HepG2 (cell line): ENCODE measurements around the gene SUPT4H1. TPM values are rescaled to one million over a fixed set of nuclear protein-coding genes. Genes with fewer than 3 reads are reported as not detected.

Experiments
- ARID2 ChIP-seq: sonication (generic); formaldehyde crosslinking; IDR thresholded peaks from 2 replicates; pipeline ENCODE4 v1.8.1; 2022; ENCODE audit warnings: mild to moderate bottlenecking, missing genetic modification reagents, borderline replicate concordance
- CREB1 ChIP-seq, 2 experiments: fragments of 450-650 bp in 1 of 2; IDR thresholded peaks; 2 replicates each; pipeline ENCODE4 v1.6.1; 2016 to 2017; ENCODE audit warnings: control low read depth in 1 of 2, mild to moderate bottlenecking in 1 of 2, missing compliant biosample characterization in 1 of 2, missing genetic modification characterization in 1 of 2
- ETV6 ChIP-seq: sonication (generic); formaldehyde crosslinking; conservative IDR thresholded peaks from 2 replicates; pipeline ENCODE4 v1.4.0; 2020; ENCODE audit warnings: missing genetic modification reagents
- GTF2F1 ChIP-seq: fragments of 150-350 bp; IDR thresholded peaks from 2 replicates; pipeline ENCODE4 v1.6.1; 2014; ENCODE audit warnings: low read length
- HNF1B ChIP-seq: sonication (generic); formaldehyde crosslinking; IDR thresholded peaks from 2 replicates; pipeline ENCODE4 v1.5.1; 2020; ENCODE audit warnings: mild to moderate bottlenecking, moderate library complexity, missing genetic modification reagents
- MXD4 ChIP-seq: IDR thresholded peaks from 2 replicates; pipeline ENCODE4 v1.6.1; 2016; ENCODE audit warnings: mild to moderate bottlenecking, missing biosample characterization, missing genetic modification reagents
- PHF8 ChIP-seq: sonication (generic); formaldehyde crosslinking; IDR thresholded peaks from 2 replicates; pipeline ENCODE4 v1.5.0; 2020; ENCODE audit warnings: missing genetic modification reagents
- RXRA ChIP-seq: sonication (generic); formaldehyde crosslinking; IDR thresholded peaks from 2 replicates; pipeline ENCODE4 v1.5.1; 2020; ENCODE audit warnings: missing genetic modification reagents
- SRSF1 ChIP-seq: fragments of 200-400 bp; formaldehyde crosslinking; optimal IDR thresholded peaks from 2 replicates; pipeline ENCODE3; 2017; ENCODE audit warnings: mild to moderate bottlenecking, low read depth, low read length, moderate library complexity
- SUZ12 ChIP-seq: fragments of 150-350 bp; IDR thresholded peaks from 2 replicates; pipeline ENCODE4 v1.6.1; 2014; ENCODE audit warnings: low read depth, low read length
- TFAP4 ChIP-seq: sonication (generic); IDR thresholded peaks from 2 replicates; pipeline ENCODE4 v1.6.1; 2016; ENCODE audit warnings: low read depth, borderline replicate concordance
- ZBTB10 ChIP-seq: sonication (generic); formaldehyde crosslinking; IDR thresholded peaks from 2 replicates; pipeline ENCODE4 v1.4.0; 2020; ENCODE audit warnings: missing genetic modification reagents, borderline replicate concordance
- ZBTB2 ChIP-seq: sonication (generic); formaldehyde crosslinking; IDR thresholded peaks from 2 replicates; pipeline ENCODE4 v1.8.0; 2022; ENCODE audit warnings: low read depth, missing genetic modification reagents
- ZNF451 ChIP-seq: sonication (generic); formaldehyde crosslinking; IDR thresholded peaks from 2 replicates; pipeline ENCODE4 v1.5.0; 2020; ENCODE audit warnings: mild to moderate bottlenecking, missing genetic modification reagents
- ZNF629 ChIP-seq: sonication (generic); formaldehyde crosslinking; conservative IDR thresholded peaks from 2 replicates; pipeline ENCODE4 v1.5.0; 2020; ENCODE audit warnings: missing genetic modification reagents
- ZSCAN9 ChIP-seq: IDR thresholded peaks from 2 replicates; pipeline ENCODE4 v1.6.1; 2016; ENCODE audit warnings: borderline replicate concordance
- polyA plus RNA-seq, 8 experiments: library from polyadenylated mRNA; depleted of rRNA in 3 of 8; stranded (reverse) in 7 of 8; unstranded in 1 of 8; fragments of >200 nt; fragmentation: Illumina TruSeq in 4 of 8; extraction: Trizol in 4 of 8; gene quantifications; 2 replicates each; pipeline versions ENCODE4 v1.2.1 to v1.2.3, GENCODE V29; 2011 to 2016; ENCODE audit warnings: low read depth in 4 of 8, missing spikeins in 1 of 8, mixed read lengths in 1 of 8; ENCODE audit not compliant: insufficient read depth in 1 of 8
- total RNA-seq, 5 experiments: library from RNA; depleted of rRNA; stranded (reverse); fragments of >200 nt; fragmentation: Illumina TruSeq; extraction: Trizol; gene quantifications; 2 replicates each; pipeline ENCODE4 v1.2.3, GENCODE V29; 2016; ENCODE audit warnings: low read depth in 1 of 5
- TF ChIP-seq, protein P1 (sequence below): sonication (generic); formaldehyde crosslinking; IDR thresholded peaks from 2 replicates; pipeline ENCODE4 v1.4.0; 2020; ENCODE audit warnings: missing genetic modification reagents, borderline replicate concordance

Gene SUPT4H1
- total and polyA plus RNA-seq, 2 of the 13 experiments (the other 11 are each of a cell fraction or from before 2014, with no cell fraction given): 155 to 244 TPM

DNA sequence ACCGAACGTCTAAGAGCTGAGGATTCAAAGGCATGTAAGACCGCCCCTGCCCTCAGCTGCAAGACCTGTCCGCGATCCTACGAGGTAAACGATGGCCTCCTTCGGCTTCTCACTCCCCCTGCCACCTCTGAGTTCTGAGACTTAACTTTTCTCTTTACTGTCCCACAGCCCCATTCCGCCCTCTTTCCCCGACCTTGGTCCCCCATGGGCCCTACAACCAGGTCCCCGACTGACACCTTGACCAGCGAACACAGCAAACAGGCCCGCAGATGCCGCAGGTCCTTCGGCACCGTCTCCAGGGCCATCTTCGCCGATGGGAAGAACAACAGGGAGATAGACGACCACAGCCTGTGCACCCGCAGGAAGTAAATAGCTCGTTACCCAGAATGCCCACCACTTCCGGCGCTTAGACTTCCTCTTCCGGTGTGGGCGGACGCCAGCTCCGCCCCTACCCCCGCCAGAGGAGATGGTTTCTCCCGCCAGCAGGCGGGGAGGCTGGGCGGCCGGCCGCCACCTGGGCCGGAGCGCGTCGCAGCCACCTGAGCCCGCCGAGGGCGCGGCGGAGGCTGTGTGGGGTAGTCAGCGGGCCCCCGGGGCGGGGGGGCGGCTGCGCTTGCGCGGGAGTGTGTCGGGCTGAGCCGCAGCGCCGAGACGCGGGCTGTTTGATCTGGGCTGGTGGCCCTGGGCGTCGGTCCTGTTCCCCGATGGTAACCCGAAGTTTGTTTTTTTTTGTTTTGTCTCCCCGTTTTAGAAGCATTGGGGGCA lies at the start of gene SUPT4H1 (continued):
- TF ChIP-seq ZBTB10 (CRISPR knock-in tag) (no peak), PHF8 (peak; percentile 91), RXRA (CRISPR knock-in tag) (peak; percentile 75), MXD4 (CRISPR knock-in tag) (peak; percentile 96), CREB1 (IDR thresholded peaks at IDR 0.05) (peak; percentile 37; the same call in 1 of the 2 replicates), CREB1 (CRISPR knock-in tag; IDR thresholded peaks at IDR 0.05) (peak; percentile 76), GTF2F1 (no peak), ZSCAN9 (CRISPR knock-in tag) (peak; percentile 40; the same call in 1 of the 2 replicates), SRSF1 (peak; percentile 79), ETV6 (CRISPR knock-in tag) (peak; percentile 84; the same call in 1 of the 2 replicates), SUZ12 (peak; percentile 47; the same call in 1 of the 2 replicates), TFAP4 (peak; percentile 88; the same call in 1 of the 2 replicates), ZBTB2 (CRISPR knock-in tag) (peak; percentile 94), ZNF451 (CRISPR knock-in tag) (peak; percentile 91), ZNF629 (peak; percentile 49), HNF1B (CRISPR knock-in tag) (peak; percentile 73), ARID2 (no peak)
- TF ChIP-seq, protein P1, sequence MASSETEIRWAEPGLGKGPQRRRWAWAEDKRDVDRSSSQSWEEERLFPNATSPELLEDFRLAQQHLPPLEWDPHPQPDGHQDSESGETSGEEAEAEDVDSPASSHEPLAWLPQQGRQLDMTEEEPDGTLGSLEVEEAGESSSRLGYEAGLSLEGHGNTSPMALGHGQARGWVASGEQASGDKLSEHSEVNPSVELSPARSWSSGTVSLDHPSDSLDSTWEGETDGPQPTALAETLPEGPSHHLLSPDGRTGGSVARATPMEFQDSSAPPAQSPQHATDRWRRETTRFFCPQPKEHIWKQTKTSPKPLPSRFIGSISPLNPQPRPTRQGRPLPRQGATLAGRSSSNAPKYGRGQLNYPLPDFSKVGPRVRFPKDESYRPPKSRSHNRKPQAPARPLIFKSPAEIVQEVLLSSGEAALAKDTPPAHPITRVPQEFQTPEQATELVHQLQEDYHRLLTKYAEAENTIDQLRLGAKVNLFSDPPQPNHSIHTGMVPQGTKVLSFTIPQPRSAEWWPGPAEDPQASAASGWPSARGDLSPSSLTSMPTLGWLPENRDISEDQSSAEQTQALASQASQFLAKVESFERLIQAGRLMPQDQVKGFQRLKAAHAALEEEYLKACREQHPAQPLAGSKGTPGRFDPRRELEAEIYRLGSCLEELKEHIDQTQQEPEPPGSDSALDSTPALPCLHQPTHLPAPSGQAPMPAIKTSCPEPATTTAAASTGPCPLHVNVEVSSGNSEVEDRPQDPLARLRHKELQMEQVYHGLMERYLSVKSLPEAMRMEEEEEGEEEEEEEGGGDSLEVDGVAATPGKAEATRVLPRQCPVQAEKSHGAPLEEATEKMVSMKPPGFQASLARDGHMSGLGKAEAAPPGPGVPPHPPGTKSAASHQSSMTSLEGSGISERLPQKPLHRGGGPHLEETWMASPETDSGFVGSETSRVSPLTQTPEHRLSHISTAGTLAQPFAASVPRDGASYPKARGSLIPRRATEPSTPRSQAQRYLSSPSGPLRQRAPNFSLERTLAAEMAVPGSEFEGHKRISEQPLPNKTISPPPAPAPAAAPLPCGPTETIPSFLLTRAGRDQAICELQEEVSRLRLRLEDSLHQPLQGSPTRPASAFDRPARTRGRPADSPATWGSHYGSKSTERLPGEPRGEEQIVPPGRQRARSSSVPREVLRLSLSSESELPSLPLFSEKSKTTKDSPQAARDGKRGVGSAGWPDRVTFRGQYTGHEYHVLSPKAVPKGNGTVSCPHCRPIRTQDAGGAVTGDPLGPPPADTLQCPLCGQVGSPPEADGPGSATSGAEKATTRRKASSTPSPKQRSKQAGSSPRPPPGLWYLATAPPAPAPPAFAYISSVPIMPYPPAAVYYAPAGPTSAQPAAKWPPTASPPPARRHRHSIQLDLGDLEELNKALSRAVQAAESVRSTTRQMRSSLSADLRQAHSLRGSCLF: no peak
